ENCODE data around the gene CIAO2B.

CIAO2B gene

DNA sequence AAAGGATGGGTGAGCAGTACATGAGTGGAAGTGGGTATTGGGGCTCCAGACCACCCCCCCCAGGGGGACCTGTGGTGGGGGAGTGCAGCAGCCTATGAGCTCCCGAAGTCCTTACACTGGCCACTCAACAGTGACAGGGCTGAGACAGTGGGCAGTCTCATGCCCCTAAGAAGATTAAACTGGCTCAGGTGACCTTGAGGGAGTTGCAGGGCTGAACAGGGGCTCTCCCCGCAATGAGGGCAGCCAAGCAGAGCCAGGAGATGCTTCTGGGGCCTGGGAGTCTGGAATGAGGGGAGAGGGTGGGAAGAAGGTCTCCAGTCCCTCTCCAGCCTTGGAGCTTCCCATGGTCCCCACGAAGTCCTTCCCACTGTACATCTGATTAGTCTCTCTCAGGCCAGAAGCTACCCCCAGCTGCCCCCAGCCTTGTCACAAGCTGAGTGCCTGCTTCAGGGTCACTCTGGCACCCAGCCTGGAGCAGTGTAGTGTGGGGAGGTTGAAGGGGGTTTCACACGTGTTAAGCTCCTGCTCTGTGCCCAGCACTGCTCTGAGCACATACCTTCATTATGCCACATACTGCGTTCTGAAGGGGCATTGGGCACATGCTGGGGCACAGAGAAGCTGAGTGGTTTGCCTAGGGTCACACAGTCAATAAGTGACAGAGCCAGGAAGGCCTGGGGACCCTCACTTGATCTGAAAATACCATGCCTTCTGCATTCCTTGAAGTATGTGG, 14.5 kb downstream of the CIAO2B start:
- no peak for DNase-seq (ENCODE audit: low spot score)

DNA sequence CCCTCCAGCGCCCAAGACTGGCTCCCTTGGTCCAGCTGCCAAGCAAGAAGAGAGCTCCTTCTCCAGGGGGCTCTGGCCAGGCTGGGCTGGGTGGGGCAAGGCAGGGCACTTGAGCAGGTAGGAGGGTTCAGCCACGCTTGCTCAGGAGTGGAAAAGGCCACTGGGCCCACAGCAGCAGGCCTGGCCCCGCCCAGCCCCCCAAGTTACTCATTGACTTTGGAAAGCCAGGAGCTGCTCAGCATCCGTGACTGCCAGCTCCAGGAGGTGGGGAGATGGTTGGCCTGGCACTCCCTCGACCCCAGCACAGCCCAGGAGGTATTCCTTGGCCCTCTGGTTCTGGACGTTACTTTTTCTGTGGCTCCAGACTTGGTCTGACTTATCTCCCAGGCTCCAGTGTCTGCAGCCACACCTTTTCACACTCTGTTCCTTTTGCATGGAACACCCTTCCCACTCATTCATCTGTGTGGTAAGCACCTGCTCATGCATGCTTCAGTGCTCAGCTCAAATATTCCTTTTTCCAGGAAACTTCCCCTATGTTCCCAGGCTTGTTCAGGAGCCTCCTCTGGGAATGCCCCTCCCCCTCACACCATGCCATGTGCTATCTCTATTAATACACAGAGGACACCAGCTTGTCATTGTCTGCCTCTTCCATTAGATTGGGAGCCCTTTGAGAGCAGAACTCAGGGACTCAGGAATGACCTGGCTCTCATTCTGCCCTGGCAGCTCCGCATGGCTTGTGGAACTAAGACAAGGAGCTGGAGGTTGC, 15.2 kb downstream of the CIAO2B start, which contains the start of gene CDH16:
CDH16 (minus strand) TSS at position 83 of the 766 bp plus-strand sequence. CDS start 820 bp downstream, outside the sequence.
- no peak for DNase-seq (ENCODE audit: low spot score)

GRCh38 chr16:66918355-66918754, 15.8 kb downstream of the CIAO2B start:
- DNase-seq (ENCODE audit: low spot score) = no peak

DNA sequence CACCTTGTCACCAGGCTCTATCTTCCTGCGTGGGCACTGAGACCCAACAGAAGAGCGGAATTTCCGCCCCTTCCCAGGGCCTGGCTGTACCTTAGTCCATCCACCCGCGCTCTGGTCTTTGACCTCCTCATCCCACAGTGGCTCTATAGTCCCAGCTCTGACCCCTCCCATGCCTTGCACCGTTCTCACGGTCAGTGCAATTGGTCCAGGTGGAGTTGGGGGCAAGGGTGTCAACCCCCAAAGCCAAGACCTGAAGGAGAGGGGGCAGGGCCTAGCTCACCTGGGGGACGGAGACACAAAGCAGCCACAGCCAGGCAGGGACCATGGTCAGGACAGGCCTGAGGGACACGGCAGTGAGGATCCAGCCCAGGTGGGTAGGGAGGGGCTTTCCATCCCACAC, 16.5 kb downstream of the CIAO2B start:
- DNase-seq (ENCODE audit: low spot score) = no peak

DNA sequence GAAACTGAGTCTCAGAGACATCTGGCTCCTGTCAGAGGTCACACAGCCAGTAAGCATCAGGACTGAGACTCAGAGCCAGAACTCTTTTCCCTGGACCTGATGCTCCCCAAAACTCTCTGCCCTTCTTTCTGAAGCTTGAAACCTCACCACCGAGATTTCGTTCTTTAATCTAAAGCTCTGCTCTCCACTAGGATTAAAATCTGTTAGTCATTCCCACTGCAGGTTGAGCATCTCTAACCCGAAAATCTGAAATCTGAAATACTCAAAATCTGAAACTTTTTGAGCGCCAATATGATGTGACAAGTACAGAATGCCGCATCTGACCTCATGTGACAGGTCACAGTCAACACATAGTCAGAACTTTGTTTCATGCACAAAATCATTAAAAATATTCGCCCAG, 17.7 kb downstream of the CIAO2B start:
- DNase-seq (ENCODE audit: low spot score) = no peak

- DNase-seq (ENCODE audit: low spot score) = no peak
Measured at GRCh38 chr16:66915041-66915440, 19.2 kb downstream of the CIAO2B start.

- no peak for DNase-seq (ENCODE audit: low spot score)
Measured at GRCh38 chr16:66914541-66914940, 19.7 kb downstream of the CIAO2B start.

- no peak for DNase-seq (ENCODE audit: low spot score)
Measured at GRCh38 chr16:66913711-66914110, 20.5 kb downstream of the CIAO2B start.

GRCh38 chr16:66913081-66913480, 21.1 kb downstream of the CIAO2B start:
- DNase-seq (ENCODE audit: low spot score) = no peak

DNA sequence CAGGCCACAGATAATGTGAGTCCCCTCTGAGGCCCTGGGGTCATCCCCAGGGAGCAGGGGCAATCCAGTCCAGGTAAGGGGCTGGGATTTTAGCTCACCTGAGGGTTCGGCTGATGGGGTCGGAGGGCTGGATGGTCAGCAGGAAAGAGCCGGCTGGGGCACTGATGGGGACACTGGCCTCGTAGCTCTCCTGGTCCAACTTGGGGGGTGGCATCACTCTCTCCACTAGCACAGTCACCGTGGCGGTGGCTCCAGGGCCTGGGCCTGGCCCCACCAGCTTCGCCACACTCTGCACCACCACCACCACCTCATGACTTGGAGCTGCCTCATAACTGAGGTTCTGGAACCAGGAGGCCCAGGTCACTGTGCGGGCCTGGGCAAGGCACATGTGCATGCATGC, 22.4 kb downstream of the CIAO2B start:
- no peak for DNase-seq (ENCODE audit: low spot score)

GRCh38 chr16:66911112-66911511, 23.1 kb downstream of the CIAO2B start:
- no peak for DNase-seq (ENCODE audit: low spot score)

GRCh38 chr16:66910175-66910940, 23.8 kb downstream of the CIAO2B start:
- no peak for DNase-seq (ENCODE audit: low spot score)

DNA sequence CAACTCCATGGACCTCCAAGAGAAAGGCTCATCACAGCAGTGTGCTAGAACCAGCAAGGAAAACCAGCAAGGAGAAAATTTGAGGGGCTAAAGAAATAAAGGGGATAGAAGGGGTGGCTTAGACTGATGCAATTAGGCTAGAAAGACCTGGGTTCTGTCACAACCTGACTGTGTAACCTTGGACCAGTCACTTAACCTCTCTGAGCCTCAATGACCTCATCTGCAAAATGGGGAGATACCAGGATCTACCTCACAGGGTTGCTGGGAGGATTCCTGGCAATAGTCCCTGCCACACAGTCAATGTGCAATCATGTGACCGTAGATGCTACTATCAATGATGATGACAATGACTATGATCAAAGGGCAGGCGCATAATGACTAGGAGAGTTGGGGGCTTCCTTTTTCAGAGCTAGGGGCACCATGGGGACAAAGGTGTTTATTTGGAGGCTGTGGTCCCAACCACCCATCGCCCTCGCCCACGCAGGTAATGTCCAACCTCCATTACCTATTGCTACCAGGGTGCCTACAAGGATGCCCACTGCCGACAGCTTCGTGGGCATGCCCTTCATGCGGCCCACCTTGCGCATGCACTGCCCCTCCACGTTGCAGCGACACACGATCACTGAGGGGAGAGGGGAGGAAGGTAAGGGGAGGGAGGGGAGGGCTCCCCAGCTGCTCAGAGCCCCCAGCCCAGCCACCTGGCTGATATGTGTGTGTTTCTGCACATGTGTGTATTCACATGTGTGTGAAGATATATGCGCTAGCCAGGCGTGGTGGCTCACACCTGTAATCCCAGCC, 25.2 kb downstream of the CIAO2B start:
- DNase-seq (ENCODE audit: low spot score) = no peak

- DNase-seq (ENCODE audit: low spot score) = no peak
Measured at GRCh38 chr16:66908116-66908515, 26.1 kb downstream of the CIAO2B start.

DNA sequence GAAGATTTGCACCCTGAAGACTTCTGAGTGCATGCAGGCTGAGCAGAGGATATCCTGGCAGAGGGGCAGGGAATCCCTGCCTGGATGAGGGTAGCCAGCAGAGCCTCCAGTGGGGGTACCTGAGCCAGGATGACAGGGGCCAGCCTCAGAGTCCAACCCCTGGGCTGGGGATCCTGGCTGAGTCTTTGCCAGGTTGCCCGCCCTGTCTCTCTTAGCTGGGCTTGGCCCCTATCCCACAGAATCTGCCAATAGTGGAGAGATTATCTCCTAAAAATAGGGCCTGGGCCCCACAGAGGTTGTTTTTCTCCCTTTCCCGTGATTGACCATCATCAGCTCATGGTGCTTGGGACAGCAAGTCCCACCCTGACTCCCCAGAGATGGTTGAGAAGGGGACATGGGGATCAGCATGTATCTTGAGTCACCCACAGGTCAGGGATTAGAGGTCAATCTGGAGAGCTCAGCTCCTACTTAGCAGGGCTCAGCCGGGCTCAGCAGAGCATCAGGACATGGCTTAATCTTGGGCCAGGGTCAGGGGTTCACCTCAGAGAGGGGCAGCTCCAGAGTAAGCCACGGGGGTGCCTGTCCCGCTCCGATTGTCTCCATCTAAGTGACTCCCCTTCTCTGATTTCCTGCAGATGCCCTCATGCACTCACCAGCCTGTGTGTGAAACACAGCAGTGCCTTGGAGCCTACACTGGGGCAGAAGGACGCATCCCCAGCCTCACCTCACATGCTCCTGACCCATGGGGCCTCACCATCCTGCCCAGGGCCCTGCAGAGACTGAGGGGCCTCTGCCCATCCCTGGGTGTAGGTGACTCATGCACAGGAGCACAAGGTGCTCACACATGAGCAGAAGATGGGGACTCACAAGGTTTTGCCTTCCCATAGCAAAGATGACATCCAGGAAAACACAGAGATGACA, 27.0 kb downstream of the CIAO2B start:
- no peak for DNase-seq (ENCODE audit: low spot score)

GRCh38 chr16:66905633-66906539, 28.3 kb downstream of the CIAO2B start:
- no peak for DNase-seq (ENCODE audit: low spot score)

DNA sequence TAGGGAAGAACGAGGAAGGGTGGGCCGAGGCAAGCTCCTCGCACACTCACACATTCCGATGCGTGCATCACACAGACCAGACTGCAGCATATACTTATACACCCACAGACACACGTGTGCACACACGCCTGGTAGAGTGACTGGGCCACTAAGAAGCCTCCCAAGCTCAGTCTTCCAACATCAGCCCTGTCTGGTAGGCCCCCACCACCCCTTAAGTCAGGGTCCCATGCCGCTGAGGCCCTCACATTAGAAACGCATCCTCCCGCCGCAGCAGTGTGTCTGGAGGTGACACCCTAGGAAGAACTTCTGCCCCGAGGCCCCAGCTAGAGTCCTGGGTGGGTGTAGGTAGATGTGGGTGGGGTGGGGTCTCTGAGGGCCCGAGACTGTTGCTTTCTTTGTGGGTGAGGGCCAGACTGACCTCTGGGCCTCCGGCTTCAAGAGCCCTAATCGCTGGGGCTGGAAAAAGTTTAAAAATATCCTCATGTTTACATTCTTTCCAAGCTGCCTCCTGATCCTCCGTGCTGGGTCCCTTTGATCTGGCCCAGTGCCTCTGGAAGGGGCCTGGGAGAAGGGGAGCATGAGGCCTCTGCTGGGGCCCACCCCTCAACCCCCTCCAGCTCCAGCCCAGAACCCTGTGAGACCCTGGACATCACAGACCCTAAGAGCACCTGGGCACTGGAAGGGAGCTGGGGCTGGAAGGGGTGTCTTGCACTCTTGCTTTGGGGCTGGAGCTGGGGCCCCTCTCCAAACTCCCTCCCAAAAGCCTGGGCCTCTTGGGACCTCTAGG, 29.2 kb downstream of the CIAO2B start:
- no peak for DNase-seq (ENCODE audit: low spot score)

GRCh38 chr16:66904428-66904845, 29.8 kb downstream of the CIAO2B start:
- DNase-seq (ENCODE audit: low spot score) = no peak
